ENCODE measurements around the gene PRKN.

PRKN gene

GRCh38 chr6:161546632-161547031 is 1180.9 kb downstream of the PRKN start:
- no peak for DNase-seq
- Mint-ChIP-seq H3K27ac (no peak overlapping the region), H3K4me3 (no peak overlapping the region), H3K9me3 (peaks cover 10% of the 10 kb centered on the region), H3K36me3 (ENCODE audit: low read depth) (peaks cover 4% of the 10 kb centered on the region), H3K27me3 (ENCODE audit: low read depth, poor library complexity) (peaks cover 11% of the 10 kb centered on the region), H3K4me1 (peaks cover 16% of the 10 kb centered on the region)
- TF ChIP-seq CTCF (IDR thresholded peaks at IDR 0.05), result no peak

- no peak overlapping the region for H3K4me3 Mint-ChIP-seq
Measured at GRCh38 chr6:161545741-161546140, 1181.8 kb downstream of the PRKN start.

GRCh38 chr6:161544801-161545480 is 1182.6 kb downstream of the PRKN start:
- H3K27ac Mint-ChIP-seq, result no peak overlapping the region
- no peaks in the 10 kb centered on the region for H3K36me3 Mint-ChIP-seq (ENCODE audit: low read depth)
- no peaks in the 10 kb centered on the region for H3K9me3 Mint-ChIP-seq
- H3K27me3 Mint-ChIP-seq (ENCODE audit: low read depth, poor library complexity), result peaks cover 5% of the 10 kb centered on the region
- peaks cover 10% of the 10 kb centered on the region for H3K4me1 Mint-ChIP-seq
- no peak for DNase-seq
- no peak for TF ChIP-seq CTCF (IDR thresholded peaks at IDR 0.05)
- H3K4me3 Mint-ChIP-seq, result no peak overlapping the region

More at GRCh38 chr6:161545741-161546140, 1181.8 kb downstream of the PRKN start:
- Mint-ChIP-seq H3K9me3 (peaks cover 4% of the 10 kb centered on the region), H3K27ac (no peak overlapping the region), H3K36me3 (ENCODE audit: low read depth) (no peaks in the 10 kb centered on the region), H3K4me1 (peaks cover 16% of the 10 kb centered on the region), H3K27me3 (ENCODE audit: low read depth, poor library complexity) (peaks cover 5% of the 10 kb centered on the region)
- TF ChIP-seq CTCF (IDR thresholded peaks at IDR 0.05), result no peak
- DNase-seq, result no peak

GRCh38 chr6:161543684-161544309 is 1183.8 kb downstream of the PRKN start:
- Mint-ChIP-seq H3K36me3 (ENCODE audit: low read depth) (no peaks in the 10 kb centered on the region), H3K27me3 (ENCODE audit: low read depth, poor library complexity) (peaks cover 5% of the 10 kb centered on the region), H3K27ac (no peak overlapping the region), H3K9me3 (no peaks in the 10 kb centered on the region), H3K4me3 (no peak overlapping the region), H3K4me1 (peaks cover 5% of the 10 kb centered on the region)
- DNase-seq, result no peak
- no peak for TF ChIP-seq CTCF (IDR thresholded peaks at IDR 0.05)

GRCh38 chr6:161542346-161542980 is 1185.1 kb downstream of the PRKN start:
- no peak for TF ChIP-seq CTCF (IDR thresholded peaks at IDR 0.05)
- Mint-ChIP-seq H3K27ac (no peak overlapping the region), H3K27me3 (ENCODE audit: low read depth, poor library complexity) (peaks cover 7% of the 10 kb centered on the region), H3K36me3 (ENCODE audit: low read depth) (no peaks in the 10 kb centered on the region), H3K9me3 (no peaks in the 10 kb centered on the region), H3K4me1 (peaks cover 5% of the 10 kb centered on the region), H3K4me3 (no peak overlapping the region)
- DNase-seq, result no peak

Measured in nephron progenitor cell (in vitro differentiated cells).